ENCODE results near the gene PRKCA.

Gene PRKCA

DNA sequence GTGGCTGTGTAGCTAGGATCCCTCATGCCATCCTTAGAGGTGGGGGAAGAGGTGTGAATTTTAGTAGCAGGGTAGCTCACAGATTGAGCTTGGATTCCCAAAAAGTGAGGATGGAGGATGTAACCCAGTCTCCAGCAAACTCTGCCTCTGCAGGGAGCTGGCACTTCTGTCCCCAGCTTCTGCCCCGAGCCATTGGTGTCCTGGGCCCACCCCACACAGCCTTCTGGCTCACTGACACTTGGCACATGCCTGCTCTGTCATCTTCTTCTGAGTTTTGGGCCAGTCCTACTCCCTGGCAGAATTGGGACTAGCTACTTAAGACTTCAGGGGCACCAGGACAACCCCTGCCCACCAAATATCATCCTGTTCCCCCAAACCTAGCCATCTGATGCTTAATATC, 534.8 kb downstream of the PRKCA start:
- DNase-seq (ENCODE audit: low read depth) = no peak
- H3K4me3 ChIP-seq (ENCODE audit: control insufficient read depth, low read depth, low read length) = no peak overlapping the region
- TF ChIP-seq CTCF (conservative IDR thresholded peaks at IDR 0.05; ENCODE audit: control insufficient read depth, insufficient read depth, low read depth, low read length) = no peak

- H3K4me3 ChIP-seq (ENCODE audit: control insufficient read depth, low read depth, low read length) = no peak overlapping the region
- TF ChIP-seq CTCF (conservative IDR thresholded peaks at IDR 0.05; ENCODE audit: control insufficient read depth, insufficient read depth, low read depth, low read length) = no peak
- DNase-seq (ENCODE audit: low read depth) = no peak
These were observed 535.7 kb downstream of the PRKCA start for GRCh38 chr17:66837885-66838665.

DNA sequence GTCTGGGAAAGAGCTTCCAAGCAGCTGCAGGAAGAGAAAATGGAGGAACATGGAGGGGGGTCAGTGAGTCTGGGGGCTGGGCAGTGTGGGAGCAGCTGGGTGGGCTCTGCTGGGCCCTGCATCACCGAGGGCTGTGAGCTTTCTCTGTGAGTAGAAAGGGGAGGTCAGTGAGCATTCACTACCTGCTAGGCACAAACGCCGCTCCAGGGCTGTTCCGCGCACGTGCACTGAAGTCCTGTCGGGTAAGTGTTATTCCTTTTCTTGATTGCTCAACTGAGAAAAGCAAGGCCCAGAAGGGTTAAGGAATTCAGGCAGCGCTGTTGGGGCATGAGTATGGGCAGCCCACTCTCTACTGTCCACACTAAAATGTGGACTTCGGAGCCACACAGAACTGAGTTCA, 537.2 kb downstream of the PRKCA start:
- no peak overlapping the region for H3K4me3 ChIP-seq (ENCODE audit: control insufficient read depth, low read depth, low read length)
- DNase-seq (ENCODE audit: low read depth) = no peak
- TF ChIP-seq CTCF (conservative IDR thresholded peaks at IDR 0.05; ENCODE audit: control insufficient read depth, insufficient read depth, low read depth, low read length) = no peak

- no peak overlapping the region for H3K4me3 ChIP-seq (ENCODE audit: control insufficient read depth, low read depth, low read length)
- DNase-seq (ENCODE audit: low read depth) = no peak
- no peak for TF ChIP-seq CTCF (conservative IDR thresholded peaks at IDR 0.05; ENCODE audit: control insufficient read depth, insufficient read depth, low read depth, low read length)
These were observed 537.6 kb downstream of the PRKCA start for GRCh38 chr17:66840061-66840460.

- no peak for DNase-seq (ENCODE audit: low read depth)
- no peak overlapping the region for H3K4me3 ChIP-seq (ENCODE audit: control insufficient read depth, low read depth, low read length)
- no peak for TF ChIP-seq CTCF (conservative IDR thresholded peaks at IDR 0.05; ENCODE audit: control insufficient read depth, insufficient read depth, low read depth, low read length)
These were observed 538.9 kb downstream of the PRKCA start for GRCh38 chr17:66841328-66841727.

DNA sequence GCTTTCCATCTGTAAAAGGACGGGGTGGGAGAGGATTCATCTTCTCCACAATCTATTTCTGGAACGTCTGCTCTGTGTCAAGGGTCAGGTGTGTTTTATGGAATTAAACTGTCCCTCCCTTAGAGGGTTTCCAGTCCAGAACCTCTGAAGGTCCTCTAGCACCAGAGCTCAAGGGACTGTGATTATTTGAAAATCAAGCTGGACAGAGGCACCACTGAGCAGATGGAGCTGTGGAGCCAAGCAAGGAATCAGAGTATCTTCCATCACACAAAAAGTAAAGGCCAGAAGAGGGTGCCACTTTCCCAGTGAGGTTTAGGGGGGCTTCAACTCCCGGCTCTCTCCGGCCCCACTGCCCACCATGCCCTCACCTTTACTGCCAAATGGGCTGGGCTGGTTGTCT, 539.3 kb downstream of the PRKCA start:
- no peak for TF ChIP-seq CTCF (conservative IDR thresholded peaks at IDR 0.05; ENCODE audit: control insufficient read depth, insufficient read depth, low read depth, low read length)
- no peak overlapping the region for H3K4me3 ChIP-seq (ENCODE audit: control insufficient read depth, low read depth, low read length)
- no peak for DNase-seq (ENCODE audit: low read depth)
